ENCODE measurements around the gene NUP62CL. TPM values are rescaled to one million over a fixed set of nuclear protein-coding genes. Genes with fewer than 3 reads are reported as not detected.

The NUP62CL gene
- total RNA-seq, 2 donors from 2014 or later: 6.4 to 12.5 TPM

GRCh38 chrX:107171369-107172102, 34.7 kb downstream of the NUP62CL start:
- TF ChIP-seq CTCF (conservative IDR thresholded peaks at IDR 0.05): no peak
- peaks cover 41% of the 10 kb centered on the region for H3K9me3 Mint-ChIP-seq
- H3K4me1 Mint-ChIP-seq: no peaks in the 10 kb centered on the region
- Histone ChIP-seq H3K9ac (ENCODE audit: extremely low read depth, low read length, poor library complexity, severe bottlenecking) (no peak overlapping the region), H3K27ac (ENCODE audit: low read depth, low read length) (no peak overlapping the region), H3K9me3 (ENCODE audit: control insufficient read depth, low read length) (no peaks in the 10 kb centered on the region), H3K4me3 (ENCODE audit: low read length) (no peak overlapping the region), H3K27me3 (ENCODE audit: control insufficient read depth, insufficient read depth, low read length, poor library complexity, severe bottlenecking) (peaks cover 30% of the 10 kb centered on the region), H3K36me3 (ENCODE audit: control insufficient read depth, insufficient read depth, low read length) (no peaks in the 10 kb centered on the region), H3K4me1 (ENCODE audit: control insufficient read depth, insufficient read depth, low read length) (no peaks in the 10 kb centered on the region)
- no peaks in the 10 kb centered on the region for H3K36me3 Mint-ChIP-seq (ENCODE audit: low read depth)
- H3K27ac Mint-ChIP-seq: no peak overlapping the region
- DNase-seq: no peak
- no peak overlapping the region for H3K4me3 Mint-ChIP-seq
- H3K27me3 Mint-ChIP-seq (ENCODE audit: insufficient read depth): peaks cover 16% of the 10 kb centered on the region

DNA sequence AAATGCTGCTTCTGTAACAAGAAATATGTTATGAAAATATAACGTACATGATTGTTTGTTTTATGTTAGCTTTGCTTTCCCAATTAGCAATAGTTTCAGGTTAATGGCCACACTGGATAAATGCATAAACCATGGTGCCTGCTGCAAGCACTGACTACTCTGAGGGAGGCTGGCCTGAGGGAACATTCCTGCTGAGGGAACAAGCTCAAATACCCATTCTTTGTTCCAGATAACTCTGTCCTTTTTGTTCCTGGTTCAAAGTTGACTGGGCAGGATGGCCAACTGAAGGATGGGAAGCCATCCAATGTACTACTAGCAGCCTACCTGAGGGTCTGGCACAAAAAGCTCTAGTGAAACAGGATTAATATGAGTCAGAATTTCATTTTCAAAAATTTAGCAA, 37.5 kb downstream of the NUP62CL start:
- peaks cover 44% of the 10 kb centered on the region for H3K9me3 Mint-ChIP-seq
- no peaks in the 10 kb centered on the region for H3K4me1 ChIP-seq (ENCODE audit: control insufficient read depth, insufficient read depth, low read length)
- no peak overlapping the region for H3K4me3 Mint-ChIP-seq
- 91% methylated on average over 1 of the region's 1 CpG; no CpG with 5 or more reads in 1 of the 2 experiments for WGBS, 2 experiments (ENCODE audit: insufficient coverage in 1 of 2, insufficient read length in 1 of 2)
- H3K27ac ChIP-seq (ENCODE audit: low read depth, low read length): no peak overlapping the region
- no peak for TF ChIP-seq CTCF (conservative IDR thresholded peaks at IDR 0.05)
- H3K9me3 ChIP-seq (ENCODE audit: control insufficient read depth, low read length): no peaks in the 10 kb centered on the region
- H3K27me3 ChIP-seq (ENCODE audit: control insufficient read depth, insufficient read depth, low read length, poor library complexity, severe bottlenecking): peaks cover 5% of the 10 kb centered on the region
- H3K4me3 ChIP-seq (ENCODE audit: low read length): no peak overlapping the region
- no peaks in the 10 kb centered on the region for H3K4me1 Mint-ChIP-seq
- no peak overlapping the region for H3K9ac ChIP-seq (ENCODE audit: extremely low read depth, low read length, poor library complexity, severe bottlenecking)
- no peaks in the 10 kb centered on the region for H3K36me3 Mint-ChIP-seq (ENCODE audit: low read depth)
- no peak overlapping the region for H3K27ac Mint-ChIP-seq
- H3K27me3 Mint-ChIP-seq (ENCODE audit: insufficient read depth): no peaks in the 10 kb centered on the region
- no peaks in the 10 kb centered on the region for H3K36me3 ChIP-seq (ENCODE audit: control insufficient read depth, insufficient read depth, low read length)
- DNase-seq: no peak

DNA sequence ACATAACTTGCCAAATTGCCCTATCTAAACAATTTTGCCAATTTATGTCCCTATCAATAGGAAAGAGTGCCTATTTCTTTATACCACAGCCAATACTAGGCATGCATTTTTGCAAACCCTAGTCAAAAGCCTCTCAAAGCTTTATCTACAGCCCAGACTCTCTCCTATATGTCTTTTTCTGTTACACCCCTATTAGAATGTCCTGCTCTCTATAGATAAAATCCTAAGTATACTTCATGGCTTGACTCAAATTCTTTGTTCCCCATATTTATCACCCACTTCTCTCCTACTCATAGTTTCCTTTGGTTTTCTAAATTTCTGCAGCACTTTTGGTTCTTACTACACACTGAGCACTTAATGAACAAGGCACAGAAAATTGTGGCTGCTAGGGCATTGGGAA, 38.0 kb downstream of the NUP62CL start:
- Histone ChIP-seq H3K27ac (ENCODE audit: low read depth, low read length) (no peak overlapping the region), H3K4me1 (ENCODE audit: control insufficient read depth, insufficient read depth, low read length) (no peaks in the 10 kb centered on the region), H3K36me3 (ENCODE audit: control insufficient read depth, insufficient read depth, low read length) (no peaks in the 10 kb centered on the region), H3K9me3 (ENCODE audit: control insufficient read depth, low read length) (no peaks in the 10 kb centered on the region), H3K27me3 (ENCODE audit: control insufficient read depth, insufficient read depth, low read length, poor library complexity, severe bottlenecking) (peaks cover 5% of the 10 kb centered on the region), H3K4me3 (ENCODE audit: low read length) (no peak overlapping the region), H3K9ac (ENCODE audit: extremely low read depth, low read length, poor library complexity, severe bottlenecking) (no peak overlapping the region)
- no peak for DNase-seq
- H3K27me3 Mint-ChIP-seq (ENCODE audit: insufficient read depth): no peaks in the 10 kb centered on the region
- no peak for TF ChIP-seq CTCF (conservative IDR thresholded peaks at IDR 0.05)
- H3K27ac Mint-ChIP-seq: no peak overlapping the region
- no peak overlapping the region for H3K4me3 Mint-ChIP-seq
- no peaks in the 10 kb centered on the region for H3K36me3 Mint-ChIP-seq (ENCODE audit: low read depth)
- no peaks in the 10 kb centered on the region for H3K4me1 Mint-ChIP-seq
- peaks cover 45% of the 10 kb centered on the region for H3K9me3 Mint-ChIP-seq

Data from endodermal cell (in vitro differentiated cells).